Hepatic stellate cell (primary cell): Measurements from ENCODE around the gene P2RX5.
A peak's percentile ranks its signal among the peaks of the same experiment; 100 is the strongest.

ENCODE experiments used
- DNase-seq: peaks from one replicate; pipeline ENCODE4 v3.0.0; 2011; ENCODE audit warnings: low spot score

The P2RX5 gene

GRCh38 chr17:3656755-3657587, 39.0 kb downstream of the P2RX5 start:
- DNase-seq, result no peak

GRCh38 chr17:3656353-3656752, 39.6 kb downstream of the P2RX5 start:
- no peak for DNase-seq

- DNase-seq, result no peak
Measured at GRCh38 chr17:3655766-3656165, 40.2 kb downstream of the P2RX5 start.

- peak; percentile 69 for DNase-seq
Measured at GRCh38 chr17:3647769-3648555, 48.0 kb downstream of the P2RX5 start.

GRCh38 chr17:3647251-3647650, 48.7 kb downstream of the P2RX5 start:
- DNase-seq, result no peak

GRCh38 chr17:3645310-3645709, 50.6 kb downstream of the P2RX5 start:
- no peak for DNase-seq

- DNase-seq, result no peak
Measured at GRCh38 chr17:3643889-3644349, 52.0 kb downstream of the P2RX5 start.

- no peak for DNase-seq
Measured at GRCh38 chr17:3641717-3642486, 54.1 kb downstream of the P2RX5 start.

GRCh38 chr17:3641014-3641413, 54.9 kb downstream of the P2RX5 start:
- no peak for DNase-seq

GRCh38 chr17:3639981-3640596, 55.9 kb downstream of the P2RX5 start:
- DNase-seq, result peak; percentile 50

GRCh38 chr17:3636908-3637373, 59.0 kb downstream of the P2RX5 start:
- DNase-seq, result peak; percentile 41

- peak; percentile 99 for DNase-seq
Measured at GRCh38 chr17:3636154-3636907, 59.6 kb downstream of the P2RX5 start, which contains the start of the genes CTNS and SHPK. Gene CTNS (plus strand): TSS chr17:3636760. CDS start chr17:3640207, 3,447 bp downstream. Gene SHPK (minus strand): TSS chr17:3636250. CDS start chr17:3636219, 31 bp downstream.

- peak; percentile 27 for DNase-seq
Measured at GRCh38 chr17:3635474-3636153, 60.3 kb downstream of the P2RX5 start.

GRCh38 chr17:3632287-3632686, 63.7 kb downstream of the P2RX5 start:
- DNase-seq, result no peak

GRCh38 chr17:3630781-3631180, 65.2 kb downstream of the P2RX5 start:
- DNase-seq, result no peak

- DNase-seq, result no peak
Measured at GRCh38 chr17:3627769-3628167, 68.2 kb downstream of the P2RX5 start.

- DNase-seq, result no peak
Measured at GRCh38 chr17:3626831-3627768, 68.9 kb downstream of the P2RX5 start.
